ENCODE measurements around the gene PTGDR. TPM values are rescaled to one million over a fixed set of nuclear protein-coding genes. Genes with fewer than 3 reads are reported as not detected.

PTGDR gene
- total RNA-seq, 2 experiments from 2014 or later = not detected

GRCh38 chr14:52266179-52266578 lies 1.3 kb upstream of the PTGDR start:
- no peak overlapping the region for H3K27ac Mint-ChIP-seq
- ChIA-PET POLR2A (no interaction called here), CTCF (no interaction called here)
- ATAC-seq (no peak), DNase-seq (no peak)
- H3K4me3 Mint-ChIP-seq = no peak overlapping the region
- intact Hi-C loops (cut with DNase I, micrococcal nuclease) = loop anchor here in 1 of 2 experiments (10.0 kb wide), 1 partner anchor 201 kb away; the partner anchor contains the start of gene NID2
- no peaks in the 10 kb centered on the region for H3K36me3 Mint-ChIP-seq (ENCODE audit: low read depth)
- no peaks in the 10 kb centered on the region for H3K9me3 Mint-ChIP-seq (ENCODE audit: low read depth)
- H3K27me3 Mint-ChIP-seq = peaks cover 37% of the 10 kb centered on the region
- peaks cover 20% of the 10 kb centered on the region for H3K4me1 Mint-ChIP-seq

DNA sequence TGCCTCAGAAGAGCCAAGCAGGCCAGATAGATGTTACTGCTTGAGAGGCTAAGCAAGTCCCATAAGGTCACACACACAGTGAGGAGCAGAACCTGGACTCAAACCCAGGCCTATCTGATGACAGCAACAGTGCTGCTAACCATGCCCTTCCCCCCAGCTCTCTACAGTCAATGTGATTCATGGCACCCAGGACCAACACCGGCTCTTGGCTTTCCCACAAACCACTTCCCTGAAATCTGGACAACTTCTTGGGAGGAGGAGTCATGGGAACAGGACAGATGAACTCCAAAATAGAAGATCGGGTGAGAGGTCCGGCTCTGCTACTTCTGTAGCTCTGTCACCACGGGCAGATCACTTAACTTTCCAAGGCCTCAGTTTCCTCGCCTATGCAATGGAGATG lies 716 bp upstream of the PTGDR start:
- H3K4me3 Mint-ChIP-seq = no peak overlapping the region

DNA sequence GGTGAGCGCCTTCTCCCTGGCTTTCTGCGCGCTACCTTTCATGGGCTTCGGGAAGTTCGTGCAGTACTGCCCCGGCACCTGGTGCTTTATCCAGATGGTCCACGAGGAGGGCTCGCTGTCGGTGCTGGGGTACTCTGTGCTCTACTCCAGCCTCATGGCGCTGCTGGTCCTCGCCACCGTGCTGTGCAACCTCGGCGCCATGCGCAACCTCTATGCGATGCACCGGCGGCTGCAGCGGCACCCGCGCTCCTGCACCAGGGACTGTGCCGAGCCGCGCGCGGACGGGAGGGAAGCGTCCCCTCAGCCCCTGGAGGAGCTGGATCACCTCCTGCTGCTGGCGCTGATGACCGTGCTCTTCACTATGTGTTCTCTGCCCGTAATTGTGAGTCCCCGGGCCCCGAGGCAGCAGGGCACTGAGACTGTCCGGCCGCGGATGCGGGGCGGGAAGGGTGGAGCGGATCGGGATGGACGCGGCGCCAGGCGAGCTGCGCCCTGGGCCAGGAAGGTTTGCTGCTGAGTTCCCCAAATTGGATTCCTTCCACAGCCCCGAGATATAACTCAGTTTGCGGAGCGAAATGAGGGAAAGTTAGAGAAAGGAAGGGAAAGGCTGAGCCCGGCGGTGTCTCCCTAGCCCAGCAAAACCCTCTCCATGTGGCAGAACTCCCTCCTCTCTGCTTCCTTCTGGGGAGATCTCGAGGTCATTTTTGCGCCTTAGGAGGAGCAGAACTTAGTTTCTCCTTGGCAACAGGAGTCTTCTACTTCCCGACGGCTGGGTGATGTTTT lies 972 bp downstream of the PTGDR start:
- DNase-seq (peak; percentile 48), ATAC-seq (peak; percentile 42)
- H3K36me3 Mint-ChIP-seq (ENCODE audit: low read depth) = no peaks in the 10 kb centered on the region
- H3K4me3 Mint-ChIP-seq = peak overlapping the region; percentile 70
- H3K27ac Mint-ChIP-seq = no peak overlapping the region
- H3K9me3 Mint-ChIP-seq (ENCODE audit: low read depth) = no peaks in the 10 kb centered on the region
- peaks cover 43% of the 10 kb centered on the region for H3K27me3 Mint-ChIP-seq
- H3K4me1 Mint-ChIP-seq = peaks cover 20% of the 10 kb centered on the region
- ChIA-PET CTCF (no interaction called here), POLR2A (no interaction called here)
- intact Hi-C loops (cut with DNase I, micrococcal nuclease) = loop anchor here in 1 of 2 experiments (10.0 kb wide), 1 partner anchor 204 kb away; the partner anchor contains the start of gene NID2

More for the DNA sequence above, 716 bp upstream of the PTGDR start:
- Mint-ChIP-seq H3K9me3 (ENCODE audit: low read depth) (no peaks in the 10 kb centered on the region), H3K27ac (no peak overlapping the region), H3K27me3 (peaks cover 37% of the 10 kb centered on the region), H3K4me1 (peaks cover 20% of the 10 kb centered on the region), H3K36me3 (ENCODE audit: low read depth) (no peaks in the 10 kb centered on the region)
- POLR2A ChIA-PET = no interaction called here
- CTCF ChIA-PET = no interaction called here
- no peak for ATAC-seq
- no peak for DNase-seq
- intact Hi-C loops (cut with DNase I, micrococcal nuclease) = loop anchor here in 1 of 2 experiments (10.0 kb wide), 1 partner anchor 202 kb away; the partner anchor contains the start of gene NID2

- ChIA-PET CTCF (no interaction called here), POLR2A (no interaction called here)
- ATAC-seq (no peak), DNase-seq (no peak)
- no peaks in the 10 kb centered on the region for H3K9me3 Mint-ChIP-seq (ENCODE audit: low read depth)
- intact Hi-C loops (cut with DNase I, micrococcal nuclease) = loop anchor here in 1 of 2 experiments (10.0 kb wide), 1 partner anchor 204 kb away; the partner anchor contains the start of gene NID2
- H3K27me3 Mint-ChIP-seq = peaks cover 46% of the 10 kb centered on the region
- no peaks in the 10 kb centered on the region for H3K36me3 Mint-ChIP-seq (ENCODE audit: low read depth)
- H3K27ac Mint-ChIP-seq = no peak overlapping the region
- H3K4me3 Mint-ChIP-seq = peak overlapping the region; percentile 70
- H3K4me1 Mint-ChIP-seq = peaks cover 20% of the 10 kb centered on the region
Measured at GRCh38 chr14:52269100-52269499, 1.6 kb downstream of the PTGDR start.

DNA sequence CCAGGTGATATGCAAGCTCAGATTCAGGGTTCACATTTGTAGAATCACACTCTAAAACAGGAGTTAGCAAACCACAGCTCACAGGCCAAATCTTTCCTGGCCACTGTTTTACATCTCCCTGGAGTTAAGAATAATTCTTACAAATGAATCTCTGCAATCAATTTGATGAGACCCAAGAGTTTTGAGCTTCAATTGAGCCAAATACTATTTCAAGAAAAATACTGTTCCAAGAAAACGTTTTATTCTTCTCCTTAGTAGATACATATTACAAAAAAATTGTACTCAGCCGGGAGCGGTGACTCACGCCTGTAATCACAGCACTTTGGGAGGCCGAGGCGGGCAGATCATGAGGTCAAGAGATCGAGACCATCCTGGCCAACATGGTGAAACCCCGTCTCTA lies 2.5 kb downstream of the PTGDR start:
- Mint-ChIP-seq H3K36me3 (ENCODE audit: low read depth) (no peaks in the 10 kb centered on the region), H3K27me3 (peaks cover 46% of the 10 kb centered on the region), H3K4me3 (no peak overlapping the region), H3K27ac (no peak overlapping the region), H3K4me1 (peaks cover 20% of the 10 kb centered on the region), H3K9me3 (ENCODE audit: low read depth) (no peaks in the 10 kb centered on the region)
- intact Hi-C loops (cut with DNase I, micrococcal nuclease) = loop anchor here (5.0 to 10.0 kb wide), 2 partner anchors 205 to 273 kb away; partner anchors contain the start of gene NID2 (in 1 of the 2)
- ATAC-seq (no peak), DNase-seq (no peak)
- POLR2A ChIA-PET = no interaction called here
- CTCF ChIA-PET = interaction anchor here (1.5 kb wide), 1 partner anchor 274 kb away, joined by 6 read pairs; no protein-coding TSS in a partner anchor

DNA sequence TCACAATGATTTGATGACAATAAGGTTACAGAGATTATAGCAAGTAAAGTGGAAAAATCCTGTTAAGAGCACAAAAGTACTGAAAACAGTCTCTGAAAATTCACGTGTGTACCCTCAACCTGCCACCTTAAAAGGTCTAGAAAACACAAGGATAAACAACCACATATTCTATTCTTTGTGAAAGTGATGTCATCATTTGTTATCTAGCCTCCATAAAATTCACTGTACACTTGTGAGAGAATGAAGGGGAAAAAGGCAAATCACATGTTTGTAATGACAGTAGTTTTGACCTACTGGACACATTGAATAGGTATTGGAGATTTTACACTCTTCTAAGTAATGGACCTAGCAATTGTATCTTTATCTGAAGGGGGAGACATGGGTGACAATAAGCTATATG lies 4.0 kb downstream of the PTGDR start:
- Mint-ChIP-seq H3K4me3 (no peak overlapping the region), H3K27me3 (peaks cover 38% of the 10 kb centered on the region), H3K4me1 (peaks cover 18% of the 10 kb centered on the region), H3K36me3 (ENCODE audit: low read depth) (no peaks in the 10 kb centered on the region), H3K9me3 (ENCODE audit: low read depth) (no peaks in the 10 kb centered on the region), H3K27ac (no peak overlapping the region)
- ChIA-PET POLR2A (no interaction called here), CTCF (no interaction called here)
- ATAC-seq = no peak
- intact Hi-C loops (cut with DNase I, micrococcal nuclease) = loop anchor here in 1 of 2 experiments (5.0 kb wide), 1 partner anchor 274 kb away; no protein-coding TSS in a partner anchor
- no peak for DNase-seq

DNA sequence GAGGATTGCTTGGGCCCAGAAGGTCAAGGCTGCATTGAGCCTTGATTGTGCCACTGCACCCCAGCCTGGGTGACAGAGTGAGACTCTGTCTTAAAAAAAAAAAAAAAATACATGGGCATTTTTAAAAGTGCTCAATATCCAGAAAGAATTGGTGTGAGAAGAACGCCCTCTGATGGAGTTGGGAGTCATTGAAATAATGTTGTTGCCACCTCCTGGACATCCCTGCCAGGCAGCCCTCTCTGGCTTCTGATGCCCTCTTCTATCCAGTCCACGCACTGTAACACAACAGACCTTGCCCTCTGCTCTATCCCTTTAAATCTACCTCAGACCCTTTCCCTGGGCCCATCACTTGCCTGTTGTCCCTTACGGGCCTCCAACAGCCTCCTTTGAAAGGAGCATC lies 4.9 kb downstream of the PTGDR start:
- intact Hi-C loops (cut with DNase I, micrococcal nuclease) = loop anchor here (1.0 to 5.0 kb wide), 3 partner anchors 229 to 276 kb away; no protein-coding TSS in a partner anchor
- Mint-ChIP-seq H3K4me3 (no peak overlapping the region), H3K4me1 (peaks cover 18% of the 10 kb centered on the region), H3K27ac (no peak overlapping the region), H3K36me3 (ENCODE audit: low read depth) (no peaks in the 10 kb centered on the region), H3K27me3 (peaks cover 30% of the 10 kb centered on the region), H3K9me3 (ENCODE audit: low read depth) (no peaks in the 10 kb centered on the region)
- ATAC-seq (peak; percentile 27), DNase-seq (peak; percentile 37)
- ChIA-PET CTCF (interaction anchor here (0.8 to 1.0 kb wide), 2 partner anchors 52 to 203 kb away, joined by 3 read pairs; partner anchors contain the start of gene NID2), POLR2A (interaction anchor here (0.7 kb wide), 1 partner anchor 177 kb away, joined by 3 read pairs; no protein-coding TSS in a partner anchor)

GRCh38 chr14:52275372-52275771 lies 7.9 kb downstream of the PTGDR start:
- H3K27ac Mint-ChIP-seq = no peak overlapping the region
- no peaks in the 10 kb centered on the region for H3K36me3 Mint-ChIP-seq (ENCODE audit: low read depth)
- DNase-seq = no peak
- CTCF ChIA-PET = no interaction called here
- ATAC-seq = peak; percentile 44
- no peaks in the 10 kb centered on the region for H3K9me3 Mint-ChIP-seq (ENCODE audit: low read depth)
- H3K27me3 Mint-ChIP-seq = peaks cover 12% of the 10 kb centered on the region
- H3K4me1 Mint-ChIP-seq = peaks cover 3% of the 10 kb centered on the region
- POLR2A ChIA-PET = interaction anchor here (0.8 kb wide), 2 partner anchors 203 to 726 kb away, joined by 4 read pairs; no protein-coding TSS in a partner anchor
- intact Hi-C loops (cut with DNase I, micrococcal nuclease) = no loop called here
- H3K4me3 Mint-ChIP-seq = no peak overlapping the region

DNA sequence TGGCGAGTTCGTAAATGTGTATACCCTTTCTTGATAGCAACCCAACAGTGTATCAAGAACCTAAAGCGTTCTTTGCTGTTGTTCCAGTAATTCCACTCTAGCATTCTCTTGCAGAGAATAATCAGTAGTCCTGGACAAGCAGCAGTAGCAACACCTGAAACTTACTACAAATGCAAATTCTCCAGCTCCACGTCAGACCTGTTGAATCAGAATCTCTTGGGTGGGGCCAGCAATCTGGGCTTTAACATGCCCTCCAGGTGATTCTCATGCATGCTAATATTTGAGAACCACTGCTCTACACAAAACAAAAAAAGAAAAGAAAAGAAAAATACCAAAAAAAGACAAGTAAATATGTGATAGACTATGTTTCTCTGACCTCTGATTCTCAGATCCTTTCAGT lies 10.1 kb downstream of the PTGDR start:
- Mint-ChIP-seq H3K27me3 (peaks cover 8% of the 10 kb centered on the region), H3K27ac (no peak overlapping the region), H3K9me3 (ENCODE audit: low read depth) (no peaks in the 10 kb centered on the region), H3K36me3 (ENCODE audit: low read depth) (no peaks in the 10 kb centered on the region), H3K4me1 (peaks cover 3% of the 10 kb centered on the region), H3K4me3 (no peak overlapping the region)
- intact Hi-C loops (cut with DNase I, micrococcal nuclease) = no loop called here
- DNase-seq (no peak), ATAC-seq (no peak)
- ChIA-PET CTCF (no interaction called here), POLR2A (no interaction called here)

DNA sequence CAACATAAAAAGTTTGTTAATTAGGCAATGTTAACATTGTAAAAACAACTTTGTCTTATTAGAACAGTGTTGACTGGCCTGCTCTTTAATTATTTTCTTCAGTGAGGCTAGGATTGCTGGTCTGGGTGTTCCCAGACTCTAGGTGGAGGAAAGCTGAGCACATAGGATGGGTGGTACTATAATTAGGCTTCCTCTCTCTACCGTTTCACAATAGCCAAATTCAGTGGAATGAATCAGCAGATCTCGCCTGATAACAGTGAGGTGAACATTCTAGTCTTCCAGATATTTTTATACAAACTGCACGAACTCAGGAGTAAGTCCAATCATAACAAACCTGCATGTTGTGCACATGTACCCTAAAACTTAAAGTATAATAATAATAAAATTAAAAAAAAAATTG lies 11.9 kb downstream of the PTGDR start:
- Mint-ChIP-seq H3K27ac (no peak overlapping the region), H3K36me3 (ENCODE audit: low read depth) (no peaks in the 10 kb centered on the region), H3K27me3 (peaks cover 2% of the 10 kb centered on the region), H3K4me1 (peaks cover 3% of the 10 kb centered on the region), H3K4me3 (no peak overlapping the region), H3K9me3 (ENCODE audit: low read depth) (no peaks in the 10 kb centered on the region)
- intact Hi-C loops (cut with DNase I, micrococcal nuclease) = no loop called here
- ChIA-PET CTCF (interaction anchor here (0.6 to 1.0 kb wide), 2 partner anchors 19 to 331 kb away, joined by 3 read pairs; no protein-coding TSS in a partner anchor), POLR2A (no interaction called here)
- DNase-seq = no peak
- ATAC-seq = no peak

- no peaks in the 10 kb centered on the region for H3K36me3 Mint-ChIP-seq (ENCODE audit: low read depth)
- ATAC-seq (no peak), DNase-seq (no peak)
- intact Hi-C loops (cut with DNase I, micrococcal nuclease) = no loop called here
- H3K4me1 Mint-ChIP-seq = peaks cover 22% of the 10 kb centered on the region
- no peaks in the 10 kb centered on the region for H3K9me3 Mint-ChIP-seq (ENCODE audit: low read depth)
- peaks cover 10% of the 10 kb centered on the region for H3K27me3 Mint-ChIP-seq
- ChIA-PET CTCF (interaction anchor here (0.5 to 0.6 kb wide), 2 partner anchors 8 to 65 kb away, joined by 3 read pairs; no protein-coding TSS in a partner anchor), POLR2A (no interaction called here)
- no peak overlapping the region for H3K27ac Mint-ChIP-seq
- no peak overlapping the region for H3K4me3 Mint-ChIP-seq
Measured at GRCh38 chr14:52283099-52283498, 15.6 kb downstream of the PTGDR start.

All from activated CD4-positive, alpha-beta T cell treated with anti-CD3 and anti-CD28 coated beads for 36 hours (primary cell).